Liver (tissue), 3 donors: Measurements from ENCODE around the gene TYMP.

Experiments used
- EGR1 ChIP-seq, 2 donors: IDR thresholded peaks; 2 replicates each; pipeline ENCODE4 v1.6.1; 2016 to 2018; ENCODE audit warnings: antibody characterized with exemption in 2 of 2, low read depth in 2 of 2
- GABPA ChIP-seq, 2 donors: IDR thresholded peaks in 1 of 2; conservative IDR thresholded peaks in 1 of 2; 2 replicates each; pipeline ENCODE4 v1.6.1; 2016; ENCODE audit warnings: antibody characterized with exemption in 2 of 2, mild to moderate bottlenecking in 1 of 2, moderate library complexity in 1 of 2
- JUND ChIP-seq, 2 donors: IDR thresholded peaks; 2 replicates each; pipeline ENCODE4 v1.6.1; 2016; ENCODE audit warnings: antibody characterized with exemption in 2 of 2
- MAX ChIP-seq: IDR thresholded peaks from 2 replicates; pipeline ENCODE4 v1.6.1; 2016; ENCODE audit warnings: antibody characterized with exemption
- NR2F2 ChIP-seq: IDR thresholded peaks from 2 replicates; pipeline ENCODE4 v1.6.1; 2016; ENCODE audit warnings: antibody characterized with exemption
- RAD21 ChIP-seq, 2 donors: IDR thresholded peaks; 2 replicates each; pipeline ENCODE4 v1.6.1; 2016; ENCODE audit warnings: antibody characterized with exemption in 2 of 2, mild to moderate bottlenecking in 2 of 2
- REST ChIP-seq: IDR thresholded peaks from 2 replicates; pipeline ENCODE4 v1.6.1; 2016; ENCODE audit warnings: antibody characterized with exemption, mild to moderate bottlenecking
- RXRA ChIP-seq, 2 donors: IDR thresholded peaks; 2 replicates each; pipeline ENCODE4 v1.6.1; 2017 to 2018; ENCODE audit warnings: antibody characterized with exemption in 2 of 2, mild to moderate bottlenecking in 1 of 2
- SP1 ChIP-seq: IDR thresholded peaks from 2 replicates; pipeline ENCODE4 v1.6.1; 2018; ENCODE audit warnings: antibody characterized with exemption, mild to moderate bottlenecking
- TAF1 ChIP-seq: conservative IDR thresholded peaks from 2 replicates; pipeline ENCODE4 v1.6.1; 2016; ENCODE audit warnings: antibody characterized with exemption, mild to moderate bottlenecking
- YY1 ChIP-seq: IDR thresholded peaks from 2 replicates; pipeline ENCODE4 v1.6.1; 2016; ENCODE audit warnings: antibody characterized with exemption, mild to moderate bottlenecking
- ZBTB33 ChIP-seq: IDR thresholded peaks from 2 replicates; pipeline ENCODE4 v1.6.1; 2016; ENCODE audit warnings: antibody characterized with exemption
- TF ChIP-seq, protein P1 (sequence below): fragments of 150-350 bp; IDR thresholded peaks from 2 replicates; pipeline ENCODE4 v1.5.1; 2017; ENCODE audit warnings: improper control_type of control experiment, low read depth, low read length; ENCODE audit not compliant: missing input control
- TF ChIP-seq, protein P2 (sequence below): IDR thresholded peaks from 2 replicates; pipeline ENCODE4 v1.6.1; 2016; ENCODE audit warnings: antibody characterized with exemption
- donor health status: healthy.
- donor health status: healthy.

DNA sequence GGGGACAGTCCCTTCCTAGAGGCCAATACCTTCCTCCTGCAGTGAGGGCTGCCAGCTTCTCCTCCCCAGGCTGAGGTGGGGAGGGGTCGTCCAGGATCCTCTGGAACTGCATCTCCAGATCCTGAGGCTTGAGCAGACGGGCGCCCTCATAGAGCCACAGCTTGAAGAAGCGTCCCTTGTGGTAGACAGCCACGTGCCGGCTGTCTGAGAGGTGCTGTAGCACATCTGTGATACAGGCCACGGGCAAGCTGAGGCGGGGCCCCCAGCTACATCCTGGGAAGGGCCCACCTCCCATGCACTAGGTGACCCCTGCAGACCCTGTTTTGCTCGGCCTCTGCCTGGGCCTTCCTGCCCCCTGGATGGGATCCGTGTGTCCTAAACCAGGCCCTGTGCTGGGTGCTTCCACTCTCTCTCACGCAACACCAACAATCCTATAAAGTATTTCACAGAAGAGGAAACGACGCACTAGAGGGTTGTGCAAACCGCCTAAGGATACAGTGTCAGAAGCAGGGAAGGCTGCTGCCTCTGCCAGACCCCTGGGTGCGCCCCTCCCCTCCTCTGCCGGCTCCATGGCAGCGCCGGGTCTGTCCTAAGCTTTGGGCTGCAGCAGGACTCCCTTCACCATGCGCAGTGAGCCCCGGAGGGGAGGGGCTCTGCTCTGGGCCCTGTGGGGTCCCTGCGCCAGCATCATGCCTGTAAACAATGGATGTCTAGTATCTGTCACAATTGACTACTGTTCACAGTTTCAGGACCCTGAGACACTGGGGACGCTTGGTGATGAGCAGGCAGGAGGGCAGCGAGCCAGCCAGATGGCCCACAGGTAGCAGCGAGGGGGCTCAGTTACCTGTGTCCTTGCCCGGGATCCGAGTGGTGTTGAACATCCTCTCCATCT lies 43.9 kb upstream of the TYMP start:
- TF ChIP-seq ZBTB33 (no peak), EGR1 (IDR thresholded peaks at IDR 0.05; ENCODE audit: low read depth in 2 of 2) (no peak), REST (no peak), NR2F2 (no peak), MAX (no peak), YY1 (no peak), TAF1 (no peak), RAD21 (IDR thresholded peaks at IDR 0.05) (no peak), SP1 (no peak), RXRA (IDR thresholded peaks at IDR 0.05) (no peak), JUND (IDR thresholded peaks at IDR 0.05) (no peak), GABPA (IDR thresholded peaks at IDR 0.05 in 1 of 2, conservative IDR thresholded peaks at IDR 0.05 in 1 of 2) (no peak)
- TF ChIP-seq, protein P1, sequence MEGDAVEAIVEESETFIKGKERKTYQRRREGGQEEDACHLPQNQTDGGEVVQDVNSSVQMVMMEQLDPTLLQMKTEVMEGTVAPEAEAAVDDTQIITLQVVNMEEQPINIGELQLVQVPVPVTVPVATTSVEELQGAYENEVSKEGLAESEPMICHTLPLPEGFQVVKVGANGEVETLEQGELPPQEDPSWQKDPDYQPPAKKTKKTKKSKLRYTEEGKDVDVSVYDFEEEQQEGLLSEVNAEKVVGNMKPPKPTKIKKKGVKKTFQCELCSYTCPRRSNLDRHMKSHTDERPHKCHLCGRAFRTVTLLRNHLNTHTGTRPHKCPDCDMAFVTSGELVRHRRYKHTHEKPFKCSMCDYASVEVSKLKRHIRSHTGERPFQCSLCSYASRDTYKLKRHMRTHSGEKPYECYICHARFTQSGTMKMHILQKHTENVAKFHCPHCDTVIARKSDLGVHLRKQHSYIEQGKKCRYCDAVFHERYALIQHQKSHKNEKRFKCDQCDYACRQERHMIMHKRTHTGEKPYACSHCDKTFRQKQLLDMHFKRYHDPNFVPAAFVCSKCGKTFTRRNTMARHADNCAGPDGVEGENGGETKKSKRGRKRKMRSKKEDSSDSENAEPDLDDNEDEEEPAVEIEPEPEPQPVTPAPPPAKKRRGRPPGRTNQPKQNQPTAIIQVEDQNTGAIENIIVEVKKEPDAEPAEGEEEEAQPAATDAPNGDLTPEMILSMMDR = no peak
- TF ChIP-seq, protein P2, sequence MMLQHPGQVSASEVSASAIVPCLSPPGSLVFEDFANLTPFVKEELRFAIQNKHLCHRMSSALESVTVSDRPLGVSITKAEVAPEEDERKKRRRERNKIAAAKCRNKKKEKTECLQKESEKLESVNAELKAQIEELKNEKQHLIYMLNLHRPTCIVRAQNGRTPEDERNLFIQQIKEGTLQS = no peak
